Effector memory CD8-positive, alpha-beta T cell (primary cell): ENCODE data around the gene KRT7.
"Not testable (repeated sequence)": the region's sequence is repeated elsewhere in the genome, so short reads cannot be mapped to it uniquely, and the experiment has no call there.

Experiments
- ATAC-seq: fragments of 150-1000 bp; cut with Tn5 transposase; replicated peaks from 2 replicates; pipeline ENCODE4 v1.10.0; 2021; ENCODE audit warnings: mild to moderate bottlenecking, moderate library complexity
- DNase-seq, 3 experiments: peaks; one replicate each; pipeline ENCODE4 v3.0.0; 2021
- H3K27ac Mint-ChIP-seq, 2 donors: one replicate each; pipeline ENCODE4 v1.8.0; 2022; ENCODE audit warnings: mild to moderate bottlenecking in 2 of 2, mixed read lengths in 2 of 2, moderate library complexity in 2 of 2
- H3K27me3 Mint-ChIP-seq, 2 donors: one replicate each; pipeline ENCODE4 v1.8.0; 2022; ENCODE audit warnings: mixed read lengths in 2 of 2
- H3K36me3 Mint-ChIP-seq: one replicate; pipeline ENCODE4 v1.8.0; 2022; ENCODE audit warnings: mild to moderate bottlenecking, moderate library complexity, mixed read lengths; ENCODE audit not compliant: insufficient read depth
- H3K4me1 Mint-ChIP-seq, 2 donors: one replicate each; pipeline ENCODE4 v1.8.0; 2022; ENCODE audit warnings: low read depth in 2 of 2, mixed read lengths in 2 of 2
- H3K4me3 Mint-ChIP-seq, 2 donors: one replicate each; pipeline ENCODE4 v1.8.0; 2022; ENCODE audit warnings: mild to moderate bottlenecking in 2 of 2, mixed read lengths in 2 of 2, moderate library complexity in 2 of 2
- H3K9me3 Mint-ChIP-seq, 2 donors: one replicate each; pipeline ENCODE4 v1.8.0; 2022; ENCODE audit warnings: mixed read lengths in 2 of 2

Gene KRT7

GRCh38 chr12:52275686-52276085, 42.6 kb downstream of the KRT7 start:
- no peaks in the 10 kb centered on the region for H3K9me3 Mint-ChIP-seq
- no peak overlapping the region for H3K4me3 Mint-ChIP-seq
- H3K27ac Mint-ChIP-seq, result no peak overlapping the region
- H3K36me3 Mint-ChIP-seq, result no peaks in the 10 kb centered on the region
- H3K27me3 Mint-ChIP-seq, result peaks cover 52 to 86% of the 10 kb centered on the region in 2 donors
- peaks cover 8 to 9% of the 10 kb centered on the region in 2 donors for H3K4me1 Mint-ChIP-seq
- no peak for DNase-seq
- ATAC-seq, result no peak

GRCh38 chr12:52277486-52278245, 44.6 kb downstream of the KRT7 start:
- Mint-ChIP-seq H3K36me3 (no peaks in the 10 kb centered on the region), H3K27me3 (peaks cover 45 to 82% of the 10 kb centered on the region in 2 donors), H3K4me3 (no peak overlapping the region), H3K27ac (no peak overlapping the region), H3K4me1 (peaks cover 8 to 9% of the 10 kb centered on the region in 2 donors), H3K9me3 (no peaks in the 10 kb centered on the region)
- no peak for ATAC-seq
- DNase-seq, result no peak

- H3K27ac Mint-ChIP-seq, result no peak overlapping the region
- ATAC-seq (peak; percentile 93), DNase-seq (peak; percentile 55 to 68 (median 68))
- H3K36me3 Mint-ChIP-seq, result no peaks in the 10 kb centered on the region
- peaks cover 45 to 75% of the 10 kb centered on the region in 2 donors for H3K27me3 Mint-ChIP-seq
- peaks cover 8 to 9% of the 10 kb centered on the region in 2 donors for H3K4me1 Mint-ChIP-seq
- H3K9me3 Mint-ChIP-seq, result no peaks in the 10 kb centered on the region
- H3K4me3 Mint-ChIP-seq, result peak overlapping the region in 1 of 2 donors; percentile 15
These were observed 45.8 kb downstream of the KRT7 start for GRCh38 chr12:52278575-52279421.

- Mint-ChIP-seq H3K4me1 (peaks cover 8 to 9% of the 10 kb centered on the region in 2 donors), H3K27me3 (peaks cover 36 to 67% of the 10 kb centered on the region in 2 donors), H3K4me3 (no peak overlapping the region), H3K36me3 (no peaks in the 10 kb centered on the region), H3K27ac (no peak overlapping the region), H3K9me3 (no peaks in the 10 kb centered on the region)
- DNase-seq, result no peak
- ATAC-seq, result no peak
These were observed 46.6 kb downstream of the KRT7 start for GRCh38 chr12:52279422-52280318.

- DNase-seq (no peak), ATAC-seq (no peak)
- no peak overlapping the region for H3K4me3 Mint-ChIP-seq
- H3K27ac Mint-ChIP-seq, result no peak overlapping the region
- no peaks in the 10 kb centered on the region for H3K36me3 Mint-ChIP-seq
- H3K9me3 Mint-ChIP-seq, result no peaks in the 10 kb centered on the region
- H3K27me3 Mint-ChIP-seq, result peaks cover 32 to 61% of the 10 kb centered on the region in 2 donors
- peaks cover 8 to 9% of the 10 kb centered on the region in 2 donors for H3K4me1 Mint-ChIP-seq
These were observed 47.3 kb downstream of the KRT7 start for GRCh38 chr12:52280319-52280795.

GRCh38 chr12:52280796-52281560, 47.9 kb downstream of the KRT7 start:
- Mint-ChIP-seq H3K27ac (no peak overlapping the region), H3K4me1 (peaks cover 8 to 9% of the 10 kb centered on the region in 2 donors), H3K36me3 (no peaks in the 10 kb centered on the region), H3K9me3 (no peaks in the 10 kb centered on the region), H3K4me3 (no peak overlapping the region), H3K27me3 (peaks cover 32 to 61% of the 10 kb centered on the region in 2 donors)
- no peak for DNase-seq
- no peak for ATAC-seq

- Mint-ChIP-seq H3K4me3 (no peak overlapping the region), H3K27me3 (peaks cover 14 to 43% of the 10 kb centered on the region in 2 donors), H3K27ac (no peak overlapping the region), H3K36me3 (no peaks in the 10 kb centered on the region), H3K4me1 (peaks cover 12 to 13% of the 10 kb centered on the region in 2 donors), H3K9me3 (no peaks in the 10 kb centered on the region)
- ATAC-seq, result no peak
- DNase-seq, result no peak
These were observed 51.6 kb downstream of the KRT7 start for GRCh38 chr12:52284562-52285171.

- Mint-ChIP-seq H3K4me1 (peaks cover 12 to 13% of the 10 kb centered on the region in 2 donors), H3K36me3 (no peaks in the 10 kb centered on the region), H3K27me3 (peaks cover 8 to 38% of the 10 kb centered on the region in 2 donors), H3K4me3 (no peak overlapping the region), H3K9me3 (no peaks in the 10 kb centered on the region), H3K27ac (peak overlapping the region in 1 of 2 donors; percentile 68)
- ATAC-seq (no peak), DNase-seq (no peak)
These were observed 52.2 kb downstream of the KRT7 start for GRCh38 chr12:52285172-52285745.

- H3K27ac Mint-ChIP-seq, result peak overlapping the region in 1 of 2 donors; percentile 68
- no peak overlapping the region for H3K4me3 Mint-ChIP-seq
- no peaks in the 10 kb centered on the region for H3K36me3 Mint-ChIP-seq
- ATAC-seq (no peak), DNase-seq (no peak)
- peaks cover 12 to 13% of the 10 kb centered on the region in 2 donors for H3K4me1 Mint-ChIP-seq
- peaks cover 8 to 37% of the 10 kb centered on the region in 2 donors for H3K27me3 Mint-ChIP-seq
- no peaks in the 10 kb centered on the region for H3K9me3 Mint-ChIP-seq
These were observed 52.9 kb downstream of the KRT7 start for GRCh38 chr12:52285851-52286530.

GRCh38 chr12:52286857-52287785, 54.1 kb downstream of the KRT7 start:
- not testable (repeated sequence) for ATAC-seq, H3K27ac Mint-ChIP-seq, H3K9me3 Mint-ChIP-seq, DNase-seq, H3K36me3 Mint-ChIP-seq
- peaks cover 8 to 47% of the 10 kb centered on the region in 2 donors for H3K27me3 Mint-ChIP-seq
- peak overlapping the region in 1 of 2 donors; percentile 8 for H3K4me3 Mint-ChIP-seq
- H3K4me1 Mint-ChIP-seq, result peaks cover 12 to 13% of the 10 kb centered on the region in 2 donors
